ENCODE data around the gene CACNG5. TPM values are rescaled to one million over a fixed set of nuclear protein-coding genes. Genes with fewer than 3 reads are reported as not detected.

Gene CACNG5
- total RNA-seq, 1 donor from 2014 or later: not detected

DNA sequence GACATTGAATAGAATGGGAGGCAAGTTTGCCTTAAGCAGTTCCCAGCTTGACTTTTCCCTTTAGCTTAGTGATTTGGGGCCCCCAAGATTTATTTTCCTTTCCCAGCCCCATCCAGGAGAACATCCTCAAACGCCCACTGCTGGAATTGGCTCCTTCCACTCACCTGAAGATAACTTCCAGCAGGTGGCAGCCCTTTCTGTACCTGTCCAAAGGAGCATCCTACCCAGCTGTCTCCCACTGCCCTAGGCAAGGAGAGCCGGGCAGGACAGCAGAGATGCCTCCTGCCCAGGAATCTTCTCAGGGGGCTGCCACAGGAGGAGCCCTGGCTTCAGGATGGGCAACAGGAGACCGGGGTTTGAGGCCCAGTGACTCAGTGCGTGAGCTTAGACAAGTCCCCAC lies 6.4 kb downstream of the CACNG5 start:
- no peak overlapping the region for H3K27ac Mint-ChIP-seq (ENCODE audit: unreplicated experiment)
- DNase-seq (ENCODE audit: low read depth): no peak
- H2AFZ ChIP-seq (ENCODE audit: low read depth, low read length): no peak overlapping the region

DNA sequence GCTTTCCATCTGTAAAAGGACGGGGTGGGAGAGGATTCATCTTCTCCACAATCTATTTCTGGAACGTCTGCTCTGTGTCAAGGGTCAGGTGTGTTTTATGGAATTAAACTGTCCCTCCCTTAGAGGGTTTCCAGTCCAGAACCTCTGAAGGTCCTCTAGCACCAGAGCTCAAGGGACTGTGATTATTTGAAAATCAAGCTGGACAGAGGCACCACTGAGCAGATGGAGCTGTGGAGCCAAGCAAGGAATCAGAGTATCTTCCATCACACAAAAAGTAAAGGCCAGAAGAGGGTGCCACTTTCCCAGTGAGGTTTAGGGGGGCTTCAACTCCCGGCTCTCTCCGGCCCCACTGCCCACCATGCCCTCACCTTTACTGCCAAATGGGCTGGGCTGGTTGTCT lies 6.8 kb downstream of the CACNG5 start:
- H3K4me1 Mint-ChIP-seq (ENCODE audit: low read depth, unreplicated experiment): no peaks in the 10 kb centered on the region
- DNase-seq (ENCODE audit: low read depth) (no peak), FAIRE-seq (no peak)
- H3K4me3 Mint-ChIP-seq (ENCODE audit: unreplicated experiment): no peak overlapping the region
- H3K4me1 ChIP-seq (ENCODE audit: insufficient read depth, low read length): no peaks in the 10 kb centered on the region
- no peaks in the 10 kb centered on the region for H3K79me2 ChIP-seq (ENCODE audit: insufficient read depth, low read length)
- H3K9ac ChIP-seq (ENCODE audit: low read length): no peak overlapping the region
- no peaks in the 10 kb centered on the region for H3K36me3 Mint-ChIP-seq (ENCODE audit: low read depth, unreplicated experiment)
- no peaks in the 10 kb centered on the region for H3K36me3 ChIP-seq (ENCODE audit: insufficient read depth, low read length)
- H2AFZ ChIP-seq (ENCODE audit: low read depth, low read length): no peak overlapping the region
- H3K27me3 ChIP-seq (ENCODE audit: insufficient read depth, low read length): peaks cover 7% of the 10 kb centered on the region
- H3K9me3 Mint-ChIP-seq (ENCODE audit: unreplicated experiment): peaks cover 8% of the 10 kb centered on the region
- no peak overlapping the region for H3K4me2 ChIP-seq (ENCODE audit: low read length)
- H3K4me3 ChIP-seq (ENCODE audit: insufficient read depth, low read depth, low read length): no peak overlapping the region
- no peak overlapping the region for H3K27ac ChIP-seq (ENCODE audit: low read depth, low read length)
- no peaks in the 10 kb centered on the region for H3K9me3 ChIP-seq (ENCODE audit: insufficient read depth, low read depth, low read length)
- H3K27ac Mint-ChIP-seq (ENCODE audit: unreplicated experiment): no peak overlapping the region
- peaks cover 53% of the 10 kb centered on the region for H3K27me3 Mint-ChIP-seq (ENCODE audit: low read depth, unreplicated experiment)
- H4K20me1 ChIP-seq (ENCODE audit: insufficient read depth, low read length): no peaks in the 10 kb centered on the region
- TF ChIP-seq, protein P1, sequence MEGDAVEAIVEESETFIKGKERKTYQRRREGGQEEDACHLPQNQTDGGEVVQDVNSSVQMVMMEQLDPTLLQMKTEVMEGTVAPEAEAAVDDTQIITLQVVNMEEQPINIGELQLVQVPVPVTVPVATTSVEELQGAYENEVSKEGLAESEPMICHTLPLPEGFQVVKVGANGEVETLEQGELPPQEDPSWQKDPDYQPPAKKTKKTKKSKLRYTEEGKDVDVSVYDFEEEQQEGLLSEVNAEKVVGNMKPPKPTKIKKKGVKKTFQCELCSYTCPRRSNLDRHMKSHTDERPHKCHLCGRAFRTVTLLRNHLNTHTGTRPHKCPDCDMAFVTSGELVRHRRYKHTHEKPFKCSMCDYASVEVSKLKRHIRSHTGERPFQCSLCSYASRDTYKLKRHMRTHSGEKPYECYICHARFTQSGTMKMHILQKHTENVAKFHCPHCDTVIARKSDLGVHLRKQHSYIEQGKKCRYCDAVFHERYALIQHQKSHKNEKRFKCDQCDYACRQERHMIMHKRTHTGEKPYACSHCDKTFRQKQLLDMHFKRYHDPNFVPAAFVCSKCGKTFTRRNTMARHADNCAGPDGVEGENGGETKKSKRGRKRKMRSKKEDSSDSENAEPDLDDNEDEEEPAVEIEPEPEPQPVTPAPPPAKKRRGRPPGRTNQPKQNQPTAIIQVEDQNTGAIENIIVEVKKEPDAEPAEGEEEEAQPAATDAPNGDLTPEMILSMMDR (IDR thresholded peaks at IDR 0.05; ENCODE audit: insufficient read depth, low read depth, low read length): no peak
- TF ChIP-seq EZH2 (IDR thresholded peaks at IDR 0.05; ENCODE audit: insufficient read depth, low read length): no peak

More for the DNA sequence above, 6.4 kb downstream of the CACNG5 start:
- Histone ChIP-seq H4K20me1 (ENCODE audit: insufficient read depth, low read length) (no peaks in the 10 kb centered on the region), H3K9ac (ENCODE audit: low read length) (no peak overlapping the region), H3K36me3 (ENCODE audit: insufficient read depth, low read length) (no peaks in the 10 kb centered on the region), H3K9me3 (ENCODE audit: insufficient read depth, low read depth, low read length) (no peaks in the 10 kb centered on the region), H3K4me2 (ENCODE audit: low read length) (no peak overlapping the region), H3K4me1 (ENCODE audit: insufficient read depth, low read length) (no peaks in the 10 kb centered on the region), H3K27ac (ENCODE audit: low read depth, low read length) (no peak overlapping the region), H3K27me3 (ENCODE audit: insufficient read depth, low read length) (peaks cover 10% of the 10 kb centered on the region), H3K4me3 (ENCODE audit: insufficient read depth, low read depth, low read length) (no peak overlapping the region), H3K79me2 (ENCODE audit: insufficient read depth, low read length) (no peaks in the 10 kb centered on the region)
- no peak for FAIRE-seq
- Mint-ChIP-seq H3K36me3 (ENCODE audit: low read depth, unreplicated experiment) (no peaks in the 10 kb centered on the region), H3K27me3 (ENCODE audit: low read depth, unreplicated experiment) (peaks cover 57% of the 10 kb centered on the region), H3K4me3 (ENCODE audit: unreplicated experiment) (no peak overlapping the region), H3K4me1 (ENCODE audit: low read depth, unreplicated experiment) (no peaks in the 10 kb centered on the region), H3K9me3 (ENCODE audit: unreplicated experiment) (peaks cover 4% of the 10 kb centered on the region)
- TF ChIP-seq, protein P1 (IDR thresholded peaks at IDR 0.05; ENCODE audit: insufficient read depth, low read depth, low read length): no peak
- no peak for TF ChIP-seq EZH2 (IDR thresholded peaks at IDR 0.05; ENCODE audit: insufficient read depth, low read length)

- H3K4me3 Mint-ChIP-seq (ENCODE audit: unreplicated experiment): no peak overlapping the region
- peaks cover 49% of the 10 kb centered on the region for H3K27me3 Mint-ChIP-seq (ENCODE audit: low read depth, unreplicated experiment)
- H3K9me3 Mint-ChIP-seq (ENCODE audit: unreplicated experiment): peaks cover 10% of the 10 kb centered on the region
- H3K27me3 ChIP-seq (ENCODE audit: insufficient read depth, low read length): peaks cover 4% of the 10 kb centered on the region
- no peak overlapping the region for H3K27ac ChIP-seq (ENCODE audit: low read depth, low read length)
- H3K36me3 ChIP-seq (ENCODE audit: insufficient read depth, low read length): no peaks in the 10 kb centered on the region
- no peaks in the 10 kb centered on the region for H3K36me3 Mint-ChIP-seq (ENCODE audit: low read depth, unreplicated experiment)
- no peaks in the 10 kb centered on the region for H3K9me3 ChIP-seq (ENCODE audit: insufficient read depth, low read depth, low read length)
- no peak overlapping the region for H3K9ac ChIP-seq (ENCODE audit: low read length)
- H3K4me2 ChIP-seq (ENCODE audit: low read length): no peak overlapping the region
- no peak overlapping the region for H3K27ac Mint-ChIP-seq (ENCODE audit: unreplicated experiment)
- H2AFZ ChIP-seq (ENCODE audit: low read depth, low read length): no peak overlapping the region
- FAIRE-seq (no peak), DNase-seq (ENCODE audit: low read depth) (no peak)
- H3K79me2 ChIP-seq (ENCODE audit: insufficient read depth, low read length): no peaks in the 10 kb centered on the region
- no peaks in the 10 kb centered on the region for H3K4me1 ChIP-seq (ENCODE audit: insufficient read depth, low read length)
- no peak overlapping the region for H3K4me3 ChIP-seq (ENCODE audit: insufficient read depth, low read depth, low read length)
- no peaks in the 10 kb centered on the region for H3K4me1 Mint-ChIP-seq (ENCODE audit: low read depth, unreplicated experiment)
- no peak for TF ChIP-seq EZH2 (IDR thresholded peaks at IDR 0.05; ENCODE audit: insufficient read depth, low read length)
- TF ChIP-seq, protein P1 (IDR thresholded peaks at IDR 0.05; ENCODE audit: insufficient read depth, low read depth, low read length): no peak
- H4K20me1 ChIP-seq (ENCODE audit: insufficient read depth, low read length): no peaks in the 10 kb centered on the region
Measured at GRCh38 chr17:66842505-66842904, 7.6 kb downstream of the CACNG5 start.

Data from astrocyte (in vitro differentiated cells and primary cell).